ENCODE measurements around the gene SURF2.

DNA sequence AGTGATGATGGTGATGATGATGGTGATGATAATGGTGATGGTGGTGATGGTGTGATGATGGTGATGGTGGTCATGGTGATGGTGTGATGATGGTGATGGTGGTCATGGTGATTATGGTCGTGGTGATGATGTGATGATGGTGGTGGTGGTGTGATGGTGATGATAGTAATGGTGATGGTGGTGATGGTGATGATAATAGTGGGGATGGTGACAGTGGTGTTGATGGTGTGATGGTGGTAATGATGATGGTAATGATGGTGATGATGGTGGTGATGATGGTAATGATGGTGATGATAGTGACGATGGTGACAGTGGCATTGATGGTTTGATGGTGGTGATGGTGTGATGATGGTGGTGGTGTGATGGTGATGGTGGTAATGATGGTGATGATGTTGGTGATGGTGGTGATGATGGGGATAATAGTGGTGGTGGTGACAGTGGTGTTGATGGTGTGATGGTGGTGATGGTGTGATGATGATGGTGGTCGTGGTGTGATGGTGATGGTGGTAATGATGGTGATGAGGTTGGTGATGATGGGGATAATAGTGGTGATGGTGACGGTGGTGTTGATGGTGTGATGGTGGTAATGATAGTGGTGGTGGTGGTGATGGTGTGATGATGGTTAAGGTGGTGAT lies 26.3 kb downstream of the SURF2 start:
- TF ChIP-seq, protein P1, sequence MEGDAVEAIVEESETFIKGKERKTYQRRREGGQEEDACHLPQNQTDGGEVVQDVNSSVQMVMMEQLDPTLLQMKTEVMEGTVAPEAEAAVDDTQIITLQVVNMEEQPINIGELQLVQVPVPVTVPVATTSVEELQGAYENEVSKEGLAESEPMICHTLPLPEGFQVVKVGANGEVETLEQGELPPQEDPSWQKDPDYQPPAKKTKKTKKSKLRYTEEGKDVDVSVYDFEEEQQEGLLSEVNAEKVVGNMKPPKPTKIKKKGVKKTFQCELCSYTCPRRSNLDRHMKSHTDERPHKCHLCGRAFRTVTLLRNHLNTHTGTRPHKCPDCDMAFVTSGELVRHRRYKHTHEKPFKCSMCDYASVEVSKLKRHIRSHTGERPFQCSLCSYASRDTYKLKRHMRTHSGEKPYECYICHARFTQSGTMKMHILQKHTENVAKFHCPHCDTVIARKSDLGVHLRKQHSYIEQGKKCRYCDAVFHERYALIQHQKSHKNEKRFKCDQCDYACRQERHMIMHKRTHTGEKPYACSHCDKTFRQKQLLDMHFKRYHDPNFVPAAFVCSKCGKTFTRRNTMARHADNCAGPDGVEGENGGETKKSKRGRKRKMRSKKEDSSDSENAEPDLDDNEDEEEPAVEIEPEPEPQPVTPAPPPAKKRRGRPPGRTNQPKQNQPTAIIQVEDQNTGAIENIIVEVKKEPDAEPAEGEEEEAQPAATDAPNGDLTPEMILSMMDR (IDR thresholded peaks at IDR 0.05; ENCODE audit: extremely low read depth in 1 of 2, insufficient read depth in 1 of 2, low read depth in 1 of 2, low read length in 2 of 2) = no peak
- TF ChIP-seq EZH2 (IDR thresholded peaks at IDR 0.05; ENCODE audit: borderline replicate concordance, low read depth, low read length, severe bottlenecking) (no peak), POLR2A (IDR thresholded peaks at IDR 0.05; ENCODE audit: low read depth, low read length) (no peak), POLR2AphosphoS5 (IDR thresholded peaks at IDR 0.05; ENCODE audit: insufficient read depth, low read depth, low read length) (no peak), FOS (IDR thresholded peaks at IDR 0.05; ENCODE audit: borderline replicate concordance, insufficient read depth, low read length) (no peak), JUN (IDR thresholded peaks at IDR 0.05; ENCODE audit: borderline replicate concordance, insufficient read depth, insufficient read length, low read depth) (no peak)
